Activated CD4-positive, alpha-beta T cell treated with anti-CD3 and anti-CD28 coated beads, Interleukin-2, amount 10 ng/mL, durations not matched to agents 7 days and 5 days (primary cell): ENCODE data around the gene EP400. TPM values are rescaled to one million over a fixed set of nuclear protein-coding genes. Genes with fewer than 3 reads are reported as not detected.

Source experiments
- CTCF ChIA-PET: fragments of 350-600 bp; sonication (Branson Sonifier 250); formaldehyde crosslinking; loops from one replicate; lab custom pipeline; 2021; ENCODE audit warnings: antibody characterized with exemption; lab: Charles Lee
- POLR2A ChIA-PET: fragments of 350-600 bp; sonication (Branson Sonifier 250); formaldehyde crosslinking; loops from one replicate; lab custom pipeline; 2021; ENCODE audit warnings: antibody characterized with exemption; lab: Charles Lee
- DNase-seq: peaks from one replicate; pipeline ENCODE4 v3.0.0-alpha.2; 2020
- H3K27ac Mint-ChIP-seq: one replicate; pipeline ENCODE4 v1.8.0; 2021; ENCODE audit warnings: mild to moderate bottlenecking, moderate library complexity, mixed read lengths
- H3K27me3 Mint-ChIP-seq: one replicate; pipeline ENCODE4 v1.8.0; 2021; ENCODE audit warnings: mixed read lengths
- H3K36me3 Mint-ChIP-seq: one replicate; pipeline ENCODE4 v1.8.0; 2021; ENCODE audit warnings: low read depth, mixed read lengths
- H3K4me1 Mint-ChIP-seq: one replicate; pipeline ENCODE4 v1.8.0; 2021; ENCODE audit warnings: mixed read lengths
- H3K4me3 Mint-ChIP-seq: one replicate; pipeline ENCODE4 v1.8.0; 2021; ENCODE audit warnings: mild to moderate bottlenecking, moderate library complexity, mixed read lengths
- H3K9me3 Mint-ChIP-seq: one replicate; pipeline ENCODE4 v1.8.0; 2021; ENCODE audit warnings: mixed read lengths
- total RNA-seq, 2 experiments: library from RNA; stranded (reverse); gene quantifications; one replicate each; pipeline ENCODE4 v1.2.3, GENCODE V29; 2021

Gene EP400
- total RNA-seq, 2 experiments from 2014 or later: 53.9 to 57.0 TPM

DNA sequence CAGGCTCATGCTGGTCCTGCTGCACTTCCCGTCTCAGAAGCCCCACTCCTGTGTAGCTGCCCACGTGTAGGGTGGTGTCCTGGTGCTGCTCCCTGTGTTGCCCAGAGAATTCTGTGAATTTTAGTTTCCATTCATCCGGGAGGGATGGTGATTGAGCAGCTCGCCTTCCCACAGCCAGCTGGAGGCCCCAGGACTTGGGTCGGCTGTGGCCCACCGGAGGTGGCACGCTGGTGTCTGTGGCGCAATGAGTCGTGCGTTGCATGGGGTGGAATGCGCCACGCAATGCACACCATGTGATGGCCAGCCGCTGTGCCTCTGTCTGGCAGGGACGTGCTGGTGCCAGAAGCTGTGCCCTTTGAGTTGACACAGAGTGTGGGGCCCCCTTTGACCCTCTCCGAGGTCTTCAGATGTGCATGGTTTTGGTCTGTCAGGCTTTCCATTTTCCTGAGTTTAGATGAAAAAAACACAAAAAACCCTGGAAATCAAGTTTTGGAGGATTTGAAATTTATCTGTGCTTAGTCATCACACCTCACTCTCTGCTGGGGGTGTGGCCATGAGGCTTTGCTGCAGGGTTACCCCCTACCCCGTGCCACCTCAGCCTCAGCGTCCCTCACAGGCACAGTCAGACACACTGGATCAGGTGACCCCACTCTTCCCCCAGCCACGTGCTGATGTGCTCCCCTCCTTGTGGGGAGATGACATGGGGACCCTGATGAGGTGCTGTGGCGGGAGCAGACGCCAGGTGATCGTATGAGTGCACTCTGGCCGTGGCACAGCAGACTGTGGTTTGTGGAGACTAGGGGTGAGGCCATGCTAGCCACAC, 64.6 kb downstream of the EP400 start:
- H3K4me3 Mint-ChIP-seq: no peak overlapping the region
- no peaks in the 10 kb centered on the region for H3K27me3 Mint-ChIP-seq
- H3K27ac Mint-ChIP-seq: no peak overlapping the region
- H3K36me3 Mint-ChIP-seq: peaks cover 48% of the 10 kb centered on the region
- no peaks in the 10 kb centered on the region for H3K4me1 Mint-ChIP-seq
- DNase-seq: no peak
- CTCF ChIA-PET: no interaction called here
- POLR2A ChIA-PET: no interaction called here
- H3K9me3 Mint-ChIP-seq: no peaks in the 10 kb centered on the region

GRCh38 chr12:132014915-132015280, 65.2 kb downstream of the EP400 start:
- ChIA-PET POLR2A (no interaction called here), CTCF (no interaction called here)
- Mint-ChIP-seq H3K27ac (no peak overlapping the region), H3K27me3 (no peaks in the 10 kb centered on the region), H3K9me3 (no peaks in the 10 kb centered on the region), H3K4me3 (no peak overlapping the region), H3K4me1 (no peaks in the 10 kb centered on the region), H3K36me3 (peaks cover 48% of the 10 kb centered on the region)
- DNase-seq: no peak

DNA sequence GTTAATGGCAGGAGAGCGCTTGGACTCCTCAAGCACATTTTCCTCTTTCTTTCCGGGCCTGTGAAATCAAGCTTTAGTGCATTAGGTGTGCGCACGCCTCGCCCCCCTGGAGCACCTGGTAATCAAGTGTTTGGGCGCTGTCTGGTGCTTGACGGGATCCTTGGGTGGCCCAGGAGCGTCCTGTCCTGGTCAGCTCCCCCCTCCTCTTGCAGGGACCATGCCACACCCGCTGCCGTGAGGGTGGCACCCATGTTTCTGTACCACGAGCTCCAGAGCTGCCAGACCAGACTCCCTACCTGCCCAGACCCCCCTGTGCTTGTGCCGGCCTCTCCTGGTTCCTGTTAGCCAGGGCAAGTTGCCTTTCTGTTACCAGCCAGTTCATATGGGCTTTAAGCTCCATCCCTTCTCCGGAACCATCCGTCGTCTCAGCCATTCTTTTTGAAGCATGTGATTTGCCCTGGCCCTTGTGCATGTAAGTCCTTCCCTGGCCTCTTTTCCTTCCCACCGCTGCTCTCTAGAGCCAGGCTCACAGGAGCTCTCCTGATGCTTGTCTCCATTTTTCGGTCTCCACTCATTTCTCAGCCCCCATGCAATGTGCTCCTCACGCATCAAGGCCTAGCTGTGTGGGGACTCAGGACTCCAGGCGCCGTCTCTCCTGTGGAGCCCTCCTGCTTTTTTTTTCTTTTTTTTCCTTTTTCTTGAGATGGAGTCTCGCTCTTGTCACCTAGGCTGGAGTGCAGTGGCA, 66.1 kb downstream of the EP400 start:
- ChIA-PET CTCF (interaction anchor here (0.6 kb wide), 1 partner anchor 610 kb away, joined by 4 read pairs; no protein-coding TSS in a partner anchor), POLR2A (no interaction called here)
- Mint-ChIP-seq H3K4me1 (no peaks in the 10 kb centered on the region), H3K27me3 (no peaks in the 10 kb centered on the region), H3K27ac (peak overlapping the region; percentile 1), H3K4me3 (no peak overlapping the region), H3K9me3 (no peaks in the 10 kb centered on the region), H3K36me3 (peaks cover 51% of the 10 kb centered on the region)
- DNase-seq: no peak

DNA sequence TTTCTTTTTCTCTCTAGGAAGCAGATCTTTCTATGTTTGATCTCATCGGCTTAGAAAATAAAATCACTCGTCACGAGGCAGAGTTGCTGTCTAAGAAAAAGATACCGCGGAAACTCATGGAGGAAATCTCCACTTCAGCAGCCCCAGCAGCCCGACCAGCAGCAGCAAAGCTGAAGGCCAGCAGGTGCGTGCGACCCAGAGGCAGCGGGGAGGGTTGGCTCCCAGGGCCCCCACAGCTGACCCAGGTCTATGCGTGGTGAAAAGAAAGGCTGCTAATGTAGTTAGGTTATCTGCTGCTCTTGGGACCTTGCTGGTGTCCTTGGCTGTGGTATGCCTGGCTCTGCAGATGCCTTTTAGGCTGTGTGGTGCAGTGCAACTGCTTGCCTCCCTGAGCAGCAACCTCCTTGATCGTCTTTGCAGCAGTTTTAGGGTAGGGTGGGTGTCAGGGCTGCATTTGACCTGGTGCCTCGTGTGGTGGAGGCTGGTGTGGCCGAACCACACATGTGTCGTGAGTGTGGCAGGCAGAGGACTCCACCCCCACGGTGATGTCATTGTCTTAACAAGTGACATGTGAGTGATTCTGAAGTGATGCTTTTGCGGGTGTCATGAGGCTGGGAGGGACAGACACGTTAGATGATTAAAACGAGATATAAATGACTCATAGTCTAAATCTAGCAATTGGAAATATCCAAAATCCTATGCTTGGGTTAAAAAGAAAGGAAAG, 68.6 kb downstream of the EP400 start:
- POLR2A ChIA-PET: interaction anchor here (0.6 kb wide), 1 partner anchor 27 kb away, joined by 3 read pairs; no protein-coding TSS in a partner anchor

GRCh38 chr12:132019891-132020290, 70.1 kb downstream of the EP400 start:
- H3K27me3 Mint-ChIP-seq: no peaks in the 10 kb centered on the region
- no peak for DNase-seq
- no peak overlapping the region for H3K27ac Mint-ChIP-seq
- ChIA-PET CTCF (no interaction called here), POLR2A (no interaction called here)
- H3K4me3 Mint-ChIP-seq: no peak overlapping the region
- no peaks in the 10 kb centered on the region for H3K9me3 Mint-ChIP-seq
- H3K4me1 Mint-ChIP-seq: no peaks in the 10 kb centered on the region
- peaks cover 47% of the 10 kb centered on the region for H3K36me3 Mint-ChIP-seq

More for the DNA sequence above, 68.6 kb downstream of the EP400 start:
- Mint-ChIP-seq H3K36me3 (peaks cover 50% of the 10 kb centered on the region), H3K9me3 (no peaks in the 10 kb centered on the region), H3K27ac (no peak overlapping the region), H3K4me1 (no peaks in the 10 kb centered on the region), H3K27me3 (no peaks in the 10 kb centered on the region), H3K4me3 (no peak overlapping the region)
- no peak for DNase-seq
- CTCF ChIA-PET: no interaction called here

GRCh38 chr12:132020292-132020691, 70.5 kb downstream of the EP400 start:
- no peaks in the 10 kb centered on the region for H3K27me3 Mint-ChIP-seq
- H3K4me3 Mint-ChIP-seq: no peak overlapping the region
- H3K27ac Mint-ChIP-seq: no peak overlapping the region
- H3K4me1 Mint-ChIP-seq: no peaks in the 10 kb centered on the region
- H3K36me3 Mint-ChIP-seq: peaks cover 50% of the 10 kb centered on the region
- CTCF ChIA-PET: no interaction called here
- H3K9me3 Mint-ChIP-seq: no peaks in the 10 kb centered on the region
- POLR2A ChIA-PET: no interaction called here
- no peak for DNase-seq

DNA sequence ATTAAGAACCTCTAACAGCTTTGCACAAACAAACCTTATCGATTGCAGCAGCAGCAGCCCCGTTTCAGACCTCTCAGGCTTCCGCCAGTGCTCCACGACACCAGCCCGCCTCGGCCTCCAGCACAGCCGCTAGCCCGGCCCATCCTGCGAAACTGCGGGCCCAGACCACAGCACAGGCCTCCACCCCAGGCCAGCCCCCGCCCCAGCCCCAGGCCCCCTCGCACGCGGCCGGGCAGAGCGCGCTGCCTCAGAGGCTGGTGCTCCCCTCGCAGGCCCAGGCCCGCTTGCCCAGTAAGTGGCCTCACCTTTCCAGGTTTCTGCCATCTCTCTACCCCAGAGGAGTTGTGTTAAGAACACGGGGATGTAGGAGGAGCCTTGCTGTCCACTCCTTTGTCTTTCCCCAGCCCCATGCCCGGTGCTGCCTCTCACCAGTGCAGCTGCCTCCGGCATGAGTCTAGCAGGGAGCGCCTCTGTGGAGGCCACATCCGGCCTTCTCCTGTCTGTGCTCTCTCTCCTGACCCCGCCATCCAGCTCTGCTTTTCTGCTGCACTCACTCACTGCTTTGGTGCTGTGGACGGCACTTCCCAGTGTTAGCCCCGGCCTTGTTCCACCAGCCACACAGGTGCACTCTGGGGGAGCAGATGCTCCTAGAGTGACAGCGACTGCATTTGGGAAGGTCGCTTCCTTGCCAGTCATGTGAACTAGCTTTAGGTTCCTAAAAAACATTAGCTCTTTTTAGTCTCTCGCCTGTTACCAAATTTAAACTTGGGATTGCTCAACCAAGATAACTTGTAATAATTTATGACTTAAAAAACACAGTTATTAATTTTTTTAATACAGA, 71.5 kb downstream of the EP400 start:
- CTCF ChIA-PET: interaction anchor here (0.6 kb wide), 1 partner anchor 742 kb away, joined by 4 read pairs; no protein-coding TSS in a partner anchor
- Mint-ChIP-seq H3K27ac (no peak overlapping the region), H3K27me3 (no peaks in the 10 kb centered on the region), H3K4me1 (no peaks in the 10 kb centered on the region), H3K36me3 (peaks cover 54% of the 10 kb centered on the region), H3K4me3 (no peak overlapping the region), H3K9me3 (no peaks in the 10 kb centered on the region)
- POLR2A ChIA-PET: no interaction called here
- DNase-seq: no peak

GRCh38 chr12:132021965-132022364, 72.2 kb downstream of the EP400 start:
- Mint-ChIP-seq H3K27me3 (no peaks in the 10 kb centered on the region), H3K4me1 (no peaks in the 10 kb centered on the region), H3K9me3 (no peaks in the 10 kb centered on the region), H3K4me3 (no peak overlapping the region), H3K36me3 (peaks cover 51% of the 10 kb centered on the region), H3K27ac (no peak overlapping the region)
- no peak for DNase-seq
- ChIA-PET CTCF (interaction anchor here (0.6 kb wide), 1 partner anchor 743 kb away, joined by 4 read pairs; no protein-coding TSS in a partner anchor), POLR2A (interaction anchor here (0.6 kb wide), 1 partner anchor 1143 kb away, joined by 4 read pairs; no protein-coding TSS in a partner anchor)

DNA sequence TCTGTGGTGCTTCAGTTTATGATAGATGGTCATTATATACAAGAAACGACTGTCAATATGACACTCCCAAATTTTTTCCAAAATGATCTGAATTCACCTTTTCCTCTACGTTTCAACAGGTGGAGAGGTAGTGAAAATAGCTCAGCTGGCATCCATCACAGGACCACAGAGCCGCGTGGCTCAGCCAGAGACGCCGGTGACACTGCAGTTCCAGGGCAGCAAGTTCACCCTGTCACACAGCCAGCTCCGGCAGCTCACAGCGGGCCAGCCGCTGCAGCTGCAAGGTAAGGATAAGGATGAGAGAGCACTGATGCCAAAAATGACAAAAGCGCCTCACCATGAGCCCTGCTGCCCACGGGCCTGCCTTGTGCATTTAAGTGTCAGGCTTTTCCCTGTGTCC, 73.9 kb downstream of the EP400 start:
- Mint-ChIP-seq H3K9me3 (no peaks in the 10 kb centered on the region), H3K36me3 (peaks cover 49% of the 10 kb centered on the region), H3K27ac (no peak overlapping the region), H3K4me1 (no peaks in the 10 kb centered on the region), H3K27me3 (no peaks in the 10 kb centered on the region), H3K4me3 (no peak overlapping the region)
- no peak for DNase-seq
- POLR2A ChIA-PET: no interaction called here
- CTCF ChIA-PET: no interaction called here

DNA sequence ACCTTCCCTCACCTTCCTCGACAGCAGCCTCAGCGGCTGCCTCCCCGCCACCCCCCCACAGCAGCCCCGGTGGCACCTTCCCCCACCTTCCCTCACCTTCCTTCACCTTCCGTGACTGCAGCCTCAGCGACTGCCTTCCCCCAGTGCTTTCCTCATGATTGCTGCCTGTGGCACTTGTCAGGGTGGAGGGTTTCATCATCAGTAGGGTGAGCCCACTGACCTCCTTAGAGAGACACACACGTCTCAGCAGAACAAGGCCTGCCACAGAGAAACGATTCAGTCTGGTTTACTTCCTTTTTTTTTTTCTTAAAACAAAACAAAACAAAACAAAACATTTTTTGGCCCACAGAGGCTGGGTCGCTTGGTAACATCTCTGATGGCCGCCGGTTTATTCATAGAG, 75.0 kb downstream of the EP400 start:
- ChIA-PET CTCF (no interaction called here), POLR2A (no interaction called here)
- no peaks in the 10 kb centered on the region for H3K27me3 Mint-ChIP-seq
- H3K9me3 Mint-ChIP-seq: no peaks in the 10 kb centered on the region
- DNase-seq: no peak
- H3K27ac Mint-ChIP-seq: no peak overlapping the region
- peaks cover 51% of the 10 kb centered on the region for H3K36me3 Mint-ChIP-seq
- no peak overlapping the region for H3K4me3 Mint-ChIP-seq
- no peaks in the 10 kb centered on the region for H3K4me1 Mint-ChIP-seq

GRCh38 chr12:132025526-132025925, 75.8 kb downstream of the EP400 start:
- Mint-ChIP-seq H3K27ac (no peak overlapping the region), H3K9me3 (no peaks in the 10 kb centered on the region), H3K27me3 (no peaks in the 10 kb centered on the region), H3K4me3 (no peak overlapping the region), H3K4me1 (no peaks in the 10 kb centered on the region), H3K36me3 (peaks cover 50% of the 10 kb centered on the region)
- no peak for DNase-seq
- ChIA-PET POLR2A (no interaction called here), CTCF (no interaction called here)
